PFSK-1 (cell line): Measurements from ENCODE around the gene HMCN2.

Source experiments
- FOXP2 ChIP-seq: optimal IDR thresholded peaks from 2 replicates; pipeline ENCODE3; 2011; ENCODE audit warnings: borderline replicate concordance, control low read depth, inconsistent platforms; ENCODE audit not compliant: insufficient read depth; ENCODE audit errors: extremely low read length, extremely low read depth
- POLR2AphosphoS5 ChIP-seq: IDR thresholded peaks from 2 replicates; pipeline ENCODE4 v1.6.1; 2012; ENCODE audit warnings: low read depth, mild to moderate bottlenecking, control low read depth, low read length, moderate library complexity
- SIN3A ChIP-seq: IDR thresholded peaks from 2 replicates; pipeline ENCODE4 v1.6.1; 2012; ENCODE audit warnings: mild to moderate bottlenecking, low read length, moderate library complexity, borderline replicate concordance; ENCODE audit not compliant: insufficient read depth
- TAF1 ChIP-seq: IDR thresholded peaks from 2 replicates; pipeline ENCODE4 v1.6.1; 2012; ENCODE audit warnings: low read length, control low read depth, borderline replicate concordance; ENCODE audit not compliant: insufficient read depth
- TF ChIP-seq, protein P1 (sequence below), 2 experiments: IDR thresholded peaks; 2 replicates each; pipeline versions ENCODE4 v1.6.1 to v1.8.0; 2011 to 2012; ENCODE audit warnings: low read depth in 2 of 2, low read length in 2 of 2, control low read depth in 1 of 2, inconsistent platforms in 1 of 2, mild to moderate bottlenecking in 1 of 2, moderate library complexity in 1 of 2; ENCODE audit not compliant: insufficient read depth in 1 of 2

Gene HMCN2

DNA sequence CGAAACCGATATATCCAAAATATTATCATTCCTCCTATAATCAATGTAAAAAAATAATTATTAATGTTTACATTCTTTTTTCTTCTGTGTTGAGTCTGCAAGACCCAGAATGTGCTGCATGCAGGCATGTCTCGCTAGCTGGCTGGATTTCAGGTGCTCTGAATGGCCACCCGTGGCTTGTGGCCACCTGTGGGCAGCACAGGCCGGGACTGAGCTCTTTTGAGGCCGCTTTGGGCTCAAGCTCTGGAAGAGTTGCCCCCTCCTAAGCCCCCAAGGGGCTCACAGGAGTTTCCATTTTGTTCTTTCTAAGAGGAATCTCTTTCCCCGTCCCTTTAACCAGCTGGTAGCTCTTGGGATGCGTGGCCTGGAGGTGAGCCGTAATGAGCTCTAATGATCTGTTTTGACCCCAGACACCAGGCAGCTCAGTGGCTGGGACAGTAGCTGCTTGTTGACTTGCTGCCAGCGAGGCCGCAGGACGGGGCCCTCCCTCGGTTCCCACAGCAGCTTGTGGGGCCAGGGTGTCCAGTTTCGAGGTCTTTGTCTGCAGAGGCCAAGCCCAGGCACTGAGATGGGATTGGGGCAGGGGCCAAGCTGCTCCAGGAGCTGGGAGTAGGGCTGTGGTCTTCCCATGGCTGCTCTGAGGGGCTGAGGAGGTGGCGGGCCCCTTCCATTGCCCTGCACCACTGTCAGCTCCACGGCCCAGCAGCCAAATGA, 200.0 kb downstream of the HMCN2 start:
- TF ChIP-seq, protein P1, sequence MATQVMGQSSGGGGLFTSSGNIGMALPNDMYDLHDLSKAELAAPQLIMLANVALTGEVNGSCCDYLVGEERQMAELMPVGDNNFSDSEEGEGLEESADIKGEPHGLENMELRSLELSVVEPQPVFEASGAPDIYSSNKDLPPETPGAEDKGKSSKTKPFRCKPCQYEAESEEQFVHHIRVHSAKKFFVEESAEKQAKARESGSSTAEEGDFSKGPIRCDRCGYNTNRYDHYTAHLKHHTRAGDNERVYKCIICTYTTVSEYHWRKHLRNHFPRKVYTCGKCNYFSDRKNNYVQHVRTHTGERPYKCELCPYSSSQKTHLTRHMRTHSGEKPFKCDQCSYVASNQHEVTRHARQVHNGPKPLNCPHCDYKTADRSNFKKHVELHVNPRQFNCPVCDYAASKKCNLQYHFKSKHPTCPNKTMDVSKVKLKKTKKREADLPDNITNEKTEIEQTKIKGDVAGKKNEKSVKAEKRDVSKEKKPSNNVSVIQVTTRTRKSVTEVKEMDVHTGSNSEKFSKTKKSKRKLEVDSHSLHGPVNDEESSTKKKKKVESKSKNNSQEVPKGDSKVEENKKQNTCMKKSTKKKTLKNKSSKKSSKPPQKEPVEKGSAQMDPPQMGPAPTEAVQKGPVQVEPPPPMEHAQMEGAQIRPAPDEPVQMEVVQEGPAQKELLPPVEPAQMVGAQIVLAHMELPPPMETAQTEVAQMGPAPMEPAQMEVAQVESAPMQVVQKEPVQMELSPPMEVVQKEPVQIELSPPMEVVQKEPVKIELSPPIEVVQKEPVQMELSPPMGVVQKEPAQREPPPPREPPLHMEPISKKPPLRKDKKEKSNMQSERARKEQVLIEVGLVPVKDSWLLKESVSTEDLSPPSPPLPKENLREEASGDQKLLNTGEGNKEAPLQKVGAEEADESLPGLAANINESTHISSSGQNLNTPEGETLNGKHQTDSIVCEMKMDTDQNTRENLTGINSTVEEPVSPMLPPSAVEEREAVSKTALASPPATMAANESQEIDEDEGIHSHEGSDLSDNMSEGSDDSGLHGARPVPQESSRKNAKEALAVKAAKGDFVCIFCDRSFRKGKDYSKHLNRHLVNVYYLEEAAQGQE (IDR thresholded peaks at IDR 0.05; ENCODE audit: insufficient read depth in 1 of 2, low read depth in 2 of 2, low read length in 2 of 2): no peak
- TF ChIP-seq POLR2AphosphoS5: no peak

DNA sequence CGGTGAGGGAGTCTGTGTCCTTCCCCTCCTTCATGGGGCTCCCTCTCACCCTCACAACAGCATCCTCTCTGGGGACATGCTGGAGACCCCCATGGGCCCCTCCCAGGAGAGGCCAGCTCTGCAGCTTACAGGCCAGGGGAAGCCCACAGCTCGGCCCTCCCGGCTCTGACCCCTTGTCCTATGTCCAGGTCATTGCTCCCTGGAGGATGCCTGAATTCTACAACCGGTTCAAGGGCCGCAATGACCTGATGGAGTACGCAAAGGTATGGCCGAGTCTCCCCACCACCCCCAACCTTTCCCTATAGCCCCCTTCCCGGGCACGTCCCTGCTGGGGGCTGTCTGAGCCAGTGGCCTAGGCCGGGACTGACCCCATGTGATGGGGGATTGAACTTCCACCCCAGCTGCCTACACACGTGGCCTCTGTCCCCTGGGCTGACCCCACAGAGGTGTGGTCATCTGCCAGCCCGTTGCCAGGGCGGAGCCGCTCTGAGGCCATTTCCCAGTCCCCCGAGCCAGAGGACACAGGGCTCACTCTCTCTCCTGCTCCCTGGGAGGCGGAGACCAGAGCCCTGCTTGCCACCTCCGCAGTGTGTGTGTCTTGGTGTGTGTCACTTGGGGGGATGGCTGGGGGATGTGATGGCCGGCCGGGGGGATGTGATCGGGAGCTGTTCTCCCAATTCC, 201.1 kb downstream of the HMCN2 start:
- TF ChIP-seq, protein P1 (IDR thresholded peaks at IDR 0.05; ENCODE audit: insufficient read depth in 1 of 2, low read depth in 2 of 2, low read length in 2 of 2): no peak
- TF ChIP-seq FOXP2 (no peak), POLR2AphosphoS5 (no peak), TAF1 (no peak), SIN3A (no peak)

DNA sequence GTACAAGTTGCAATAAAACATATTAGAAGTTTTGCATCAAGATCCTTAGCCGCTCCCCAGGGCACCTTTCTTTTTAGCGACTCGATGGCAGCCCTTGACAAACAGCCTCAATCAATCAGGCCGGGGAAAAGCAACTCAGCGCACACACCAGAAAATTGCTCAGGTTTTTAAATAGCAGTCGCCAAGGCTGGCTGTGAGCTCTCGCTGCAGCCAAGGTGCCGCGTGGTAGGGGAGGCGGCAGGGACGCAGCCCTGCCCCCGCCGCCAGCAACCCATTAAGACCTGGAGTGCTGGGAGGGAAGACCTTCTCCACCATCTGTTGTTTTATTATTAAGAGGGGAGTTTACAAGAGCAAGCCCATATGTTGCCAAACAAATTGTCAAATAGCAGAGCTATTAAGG, 201.8 kb downstream of the HMCN2 start:
- TF ChIP-seq, protein P1 (IDR thresholded peaks at IDR 0.05; ENCODE audit: insufficient read depth in 1 of 2, low read depth in 2 of 2, low read length in 2 of 2): no peak

DNA sequence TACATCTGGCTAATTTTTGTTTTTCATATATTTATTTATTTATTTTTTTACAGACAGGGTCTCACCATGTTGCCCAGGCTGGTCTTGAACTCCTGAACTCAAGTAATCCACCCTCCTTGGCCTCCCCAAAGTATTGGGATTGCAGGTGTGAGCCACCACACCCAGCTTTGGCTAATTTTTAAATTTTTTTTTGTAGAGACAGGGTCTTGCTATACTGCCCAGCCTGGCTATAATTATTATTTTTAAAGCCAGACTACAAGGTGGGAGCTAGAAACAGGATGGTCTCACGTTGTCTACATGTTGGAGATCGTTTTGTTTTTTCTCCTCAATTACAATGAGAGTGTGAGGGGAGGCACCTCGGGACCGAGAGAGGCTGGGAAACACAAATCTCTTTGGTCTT, 203.0 kb downstream of the HMCN2 start:
- TF ChIP-seq, protein P1 (IDR thresholded peaks at IDR 0.05; ENCODE audit: insufficient read depth in 1 of 2, low read depth in 2 of 2, low read length in 2 of 2): no peak
- TF ChIP-seq TAF1 (no peak), FOXP2 (no peak), POLR2AphosphoS5 (no peak), SIN3A (no peak)

DNA sequence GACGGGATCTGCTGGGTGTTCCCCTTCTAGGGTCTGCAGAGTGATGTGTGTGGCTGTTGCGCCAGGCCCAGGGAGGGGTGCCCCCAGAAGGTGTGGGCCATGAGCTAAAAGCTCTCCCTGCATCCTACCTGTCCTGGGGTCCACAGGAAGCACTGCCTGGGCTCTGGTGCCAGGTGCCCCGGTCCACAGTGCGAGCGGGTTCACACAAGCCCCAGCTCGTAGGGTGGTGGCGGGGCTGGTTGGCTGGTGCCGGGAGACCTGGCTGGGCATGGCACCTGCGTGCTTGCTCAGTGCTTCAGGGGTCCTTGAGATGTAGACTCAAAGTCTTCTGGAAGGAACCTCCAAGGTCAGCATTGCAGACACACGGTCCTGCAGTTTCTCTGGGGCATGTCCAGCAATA, 204.7 kb downstream of the HMCN2 start:
- no peak for TF ChIP-seq FOXP2
- TF ChIP-seq, protein P1 (IDR thresholded peaks at IDR 0.05; ENCODE audit: insufficient read depth in 1 of 2, low read depth in 2 of 2, low read length in 2 of 2): no peak
- no peak for TF ChIP-seq SIN3A
- TF ChIP-seq TAF1: no peak
- no peak for TF ChIP-seq POLR2AphosphoS5
